HG03432 (cell line): ENCODE data around the gene CHIT1.
A peak's percentile ranks its signal among the peaks of the same experiment; 100 is the strongest.

Experiments
- ATAC-seq: cut with Tn5 transposase; IDR thresholded peaks from one replicate; pipeline ENCODE4 v1.9.1; 2021; ENCODE audit warnings: mild to moderate bottlenecking, moderate library complexity; ENCODE audit not compliant: unreplicated experiment

Gene CHIT1

DNA sequence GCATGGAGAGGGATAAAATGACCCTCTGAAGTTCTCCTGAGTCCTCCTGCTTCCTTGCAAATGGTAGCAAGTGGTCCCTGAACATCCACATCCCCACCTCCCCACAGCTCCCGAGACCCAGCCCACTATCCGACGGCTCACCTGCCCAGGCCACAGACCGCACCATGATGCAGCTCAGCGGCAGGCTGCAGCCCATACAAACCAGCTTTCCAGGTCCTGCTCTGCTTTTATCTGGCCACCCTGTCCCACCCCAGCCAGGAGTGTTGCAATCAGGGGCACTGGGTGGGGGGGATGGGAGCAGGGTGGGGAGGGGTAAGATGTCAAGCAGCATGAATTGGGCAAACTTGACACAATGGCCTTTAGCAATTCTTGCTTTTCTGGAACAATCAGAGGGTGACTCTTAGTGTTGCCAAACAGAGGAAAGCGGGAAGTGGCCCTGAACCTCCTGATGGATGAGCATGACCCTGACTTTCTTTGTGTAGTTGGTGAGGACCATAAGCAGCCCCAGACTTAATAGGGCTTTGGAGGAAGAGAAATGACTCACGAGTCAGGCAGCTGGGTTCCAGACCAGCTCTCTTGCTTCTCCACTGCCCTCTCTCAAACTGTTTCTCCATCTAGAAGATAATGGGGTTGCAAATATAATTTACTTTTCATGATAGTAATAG lies at the start of gene CHIT1:
Gene CHIT1 (minus strand): TSS at position 203 of the 665 bp plus-strand sequence. CDS start 37 bp downstream, at position 166.
- ATAC-seq: no peak

DNA sequence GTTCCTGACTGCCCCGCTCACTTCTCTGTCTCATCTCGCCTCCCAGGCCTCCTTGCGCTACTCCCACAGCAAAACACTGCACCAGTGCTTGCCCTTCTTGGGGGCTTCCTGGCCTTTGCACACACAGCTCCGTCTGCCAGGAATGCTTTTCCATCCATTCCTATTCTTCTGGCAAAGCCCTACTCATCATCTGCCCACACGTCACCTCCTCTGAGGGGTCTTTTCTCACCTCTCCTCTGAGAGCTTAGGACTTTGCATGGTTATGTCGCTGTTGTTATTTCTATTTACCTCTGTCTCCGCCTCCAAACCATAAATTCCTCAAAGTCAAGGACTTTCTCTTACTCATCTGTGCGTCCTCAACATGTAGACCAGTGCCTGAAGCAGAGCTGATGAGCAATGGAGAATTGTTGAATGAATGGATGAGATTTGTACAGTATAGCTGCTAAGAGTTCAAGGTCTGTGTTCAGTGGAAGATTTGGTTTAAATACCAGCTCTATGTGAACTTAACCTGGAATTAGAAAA lies 49.5 kb upstream of the CHIT1 start:
- no peak for ATAC-seq

DNA sequence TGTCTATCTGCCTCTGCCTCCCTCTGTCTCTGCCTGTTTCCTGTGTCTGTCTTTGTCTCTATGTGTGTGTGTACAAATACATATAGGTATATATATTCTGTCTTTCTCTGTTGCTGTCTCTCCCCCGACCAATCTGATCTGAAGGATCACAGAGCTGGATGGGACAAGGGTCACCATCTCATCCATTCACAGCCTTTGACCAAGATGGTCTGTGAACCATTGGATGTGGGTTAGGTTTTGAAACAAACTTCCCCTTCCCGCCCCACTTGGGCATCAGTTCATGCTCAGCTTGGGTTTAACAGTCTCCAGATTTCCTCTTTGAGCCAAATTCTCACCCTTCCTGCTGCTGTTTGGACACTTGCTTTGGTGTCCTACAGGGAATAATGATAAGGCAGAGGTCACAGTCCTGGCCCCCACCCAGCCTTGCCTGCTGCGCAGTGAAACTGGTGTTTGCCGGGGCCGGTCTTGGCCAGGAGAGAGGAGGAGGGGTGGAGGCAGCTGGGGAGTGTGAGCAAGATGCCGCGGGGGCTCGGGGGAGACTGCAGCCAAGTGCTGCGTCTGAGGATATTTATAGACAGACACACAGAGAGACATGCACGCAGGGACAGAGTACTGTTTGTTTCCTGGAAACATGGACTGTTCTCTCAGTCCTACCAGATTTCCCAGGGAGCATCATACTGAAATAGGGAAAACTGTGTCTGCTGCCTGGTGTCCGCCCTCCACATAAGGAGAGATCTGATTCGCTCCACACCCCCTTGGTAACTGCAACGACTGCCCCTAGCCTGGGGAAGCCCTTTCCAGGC lies 48.8 kb upstream of the CHIT1 start:
- ATAC-seq: no peak

DNA sequence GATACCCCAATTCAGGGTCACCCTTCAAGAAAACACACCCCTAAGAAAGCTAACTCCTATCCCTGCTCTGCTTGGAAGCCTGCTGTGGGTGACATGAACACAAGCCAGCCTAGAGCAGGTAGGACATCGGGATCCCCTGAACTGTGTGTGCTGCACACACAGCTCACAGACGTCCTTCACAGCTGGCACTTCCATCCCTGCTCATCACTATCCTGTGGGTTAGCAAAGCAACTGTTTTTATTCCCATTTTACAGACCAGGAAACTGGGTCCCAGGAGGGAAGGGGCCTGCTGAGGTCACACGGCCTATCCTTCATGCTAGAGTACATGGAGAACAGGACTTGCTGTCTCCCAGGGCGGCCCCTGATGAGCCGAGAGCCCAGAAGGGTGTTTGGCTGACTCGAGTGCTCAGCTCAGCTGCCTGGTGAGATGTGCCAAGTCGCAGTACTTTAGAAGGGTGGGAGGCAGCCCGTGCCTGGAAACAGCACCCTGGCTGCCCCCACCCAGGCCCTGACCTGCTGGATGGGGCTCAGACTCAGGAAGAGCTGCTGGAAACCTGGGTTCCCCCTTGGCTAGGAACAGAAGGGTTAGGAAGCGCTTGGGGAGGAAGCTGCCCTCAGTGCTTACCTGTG lies 47.6 kb upstream of the CHIT1 start:
- ATAC-seq: no peak

DNA sequence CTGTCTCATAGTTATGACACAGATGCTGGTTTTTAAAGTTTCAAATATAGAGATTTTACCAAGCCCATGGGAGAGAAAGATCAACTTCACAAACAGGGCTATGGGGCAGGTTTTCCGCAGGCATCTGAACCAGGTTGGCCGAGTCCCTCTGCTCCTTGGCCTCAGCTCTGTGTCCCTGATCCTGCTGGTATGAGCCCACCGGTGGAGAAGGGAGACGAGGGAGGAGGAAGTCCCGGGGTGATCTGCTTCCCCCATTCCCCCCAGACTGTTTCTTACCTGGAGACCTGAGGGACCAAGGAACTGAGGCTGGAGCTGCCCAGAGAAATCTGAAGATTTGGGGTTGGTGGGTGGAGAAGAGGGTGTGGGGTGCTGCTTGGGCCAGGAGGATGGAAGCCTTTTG lies 46.9 kb upstream of the CHIT1 start:
- no peak for ATAC-seq

DNA sequence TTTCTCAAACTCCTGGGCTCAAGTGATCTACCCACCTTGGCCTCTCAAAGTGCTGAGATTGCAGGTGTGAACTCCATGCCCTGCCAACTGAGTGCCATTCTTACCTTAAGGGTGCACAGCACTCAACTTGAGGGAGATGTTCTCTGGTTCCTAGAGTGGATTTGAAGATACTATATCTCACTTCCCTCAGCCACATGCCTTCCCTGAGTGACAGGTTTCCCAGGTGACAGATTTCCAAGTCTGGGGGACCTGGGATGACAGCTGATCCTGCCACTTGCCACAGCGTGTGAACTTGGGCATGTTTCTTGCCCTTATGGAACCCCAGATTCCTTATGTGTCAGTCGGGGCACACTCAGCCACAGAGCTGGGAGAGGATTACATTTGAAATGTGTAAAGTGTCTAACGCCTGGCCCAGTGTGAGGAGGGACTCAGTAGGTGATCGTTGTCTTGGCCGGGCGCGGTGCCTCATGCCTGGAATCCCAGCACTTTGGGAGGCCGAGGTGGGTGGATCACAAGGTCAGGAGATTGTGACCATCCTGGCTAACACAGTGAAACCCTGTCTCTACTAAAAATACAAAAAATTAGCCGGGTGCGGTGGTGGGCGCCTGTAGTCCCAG lies 46.3 kb upstream of the CHIT1 start:
- no peak for ATAC-seq

DNA sequence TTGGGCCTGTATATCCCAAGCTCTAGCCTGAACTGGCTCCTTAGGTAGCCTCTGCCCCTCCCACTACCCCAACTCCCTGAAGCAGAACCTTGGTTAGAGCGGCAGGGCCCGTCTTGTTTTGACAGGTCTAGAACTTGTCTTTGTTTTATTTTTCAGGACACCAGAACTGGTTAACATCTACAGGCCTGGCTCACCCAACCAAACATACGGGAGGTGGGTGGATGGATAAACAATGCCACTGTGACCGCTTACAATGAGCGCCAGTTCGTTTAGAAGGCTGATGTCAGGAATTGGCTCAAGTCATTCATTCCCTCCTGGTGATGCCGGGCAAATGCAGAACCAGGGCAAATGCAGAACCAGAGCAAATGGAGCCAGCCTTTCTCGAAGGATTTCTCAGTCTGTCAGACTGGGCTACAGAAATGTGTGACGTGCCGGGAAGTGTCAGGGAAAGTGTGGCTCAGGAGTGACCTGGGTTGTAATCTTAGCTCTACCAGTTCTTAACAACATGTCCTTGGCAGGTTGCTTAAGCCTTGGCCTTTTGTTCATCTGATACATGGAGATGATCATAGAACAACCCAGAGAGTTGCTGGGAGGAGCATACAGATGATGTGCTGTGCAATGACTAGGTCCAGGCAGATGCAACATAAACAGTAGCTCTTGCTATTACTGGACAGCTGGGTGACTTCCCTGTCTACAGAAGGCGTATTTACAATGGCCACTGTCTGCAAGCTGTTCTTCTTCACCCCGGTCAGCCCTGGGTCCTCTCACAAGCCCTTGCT lies 45.3 kb upstream of the CHIT1 start:
- no peak for ATAC-seq

DNA sequence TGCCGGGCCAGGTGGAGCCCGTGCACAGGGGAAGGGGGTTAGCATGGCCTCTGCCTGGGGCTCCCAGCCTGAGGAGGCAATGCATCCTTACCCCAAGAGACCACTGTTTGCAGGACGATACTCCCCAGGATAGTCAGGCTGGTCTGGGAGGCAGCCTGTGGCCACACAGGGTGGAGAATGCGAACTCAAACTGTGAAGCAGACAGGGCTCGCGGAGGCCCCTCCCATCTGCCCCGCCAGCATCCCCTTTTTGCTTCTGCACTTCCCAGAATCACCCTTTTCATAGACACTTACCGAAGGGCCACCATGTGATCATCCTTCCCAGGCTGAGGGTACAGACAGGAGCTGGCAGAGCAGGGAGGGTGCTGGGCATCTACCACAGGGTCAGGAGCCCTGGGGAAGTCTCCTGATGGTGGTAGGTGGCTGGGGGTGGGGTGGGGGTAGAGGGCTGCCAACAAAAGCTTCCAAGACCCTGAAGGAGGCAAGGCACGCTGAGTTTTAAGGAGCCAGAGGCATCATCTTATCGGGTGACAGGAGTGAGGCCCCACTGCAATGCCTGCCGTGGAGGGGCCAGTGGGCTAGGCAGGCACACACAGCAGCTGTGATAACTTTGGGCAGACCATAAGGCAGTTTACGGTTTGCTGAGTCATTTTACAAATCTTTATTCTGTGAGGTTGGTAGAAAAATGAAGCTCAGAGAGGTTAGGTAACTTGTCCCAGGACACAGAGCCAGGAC lies 44.6 kb upstream of the CHIT1 start:
- peak; percentile 7 for ATAC-seq

DNA sequence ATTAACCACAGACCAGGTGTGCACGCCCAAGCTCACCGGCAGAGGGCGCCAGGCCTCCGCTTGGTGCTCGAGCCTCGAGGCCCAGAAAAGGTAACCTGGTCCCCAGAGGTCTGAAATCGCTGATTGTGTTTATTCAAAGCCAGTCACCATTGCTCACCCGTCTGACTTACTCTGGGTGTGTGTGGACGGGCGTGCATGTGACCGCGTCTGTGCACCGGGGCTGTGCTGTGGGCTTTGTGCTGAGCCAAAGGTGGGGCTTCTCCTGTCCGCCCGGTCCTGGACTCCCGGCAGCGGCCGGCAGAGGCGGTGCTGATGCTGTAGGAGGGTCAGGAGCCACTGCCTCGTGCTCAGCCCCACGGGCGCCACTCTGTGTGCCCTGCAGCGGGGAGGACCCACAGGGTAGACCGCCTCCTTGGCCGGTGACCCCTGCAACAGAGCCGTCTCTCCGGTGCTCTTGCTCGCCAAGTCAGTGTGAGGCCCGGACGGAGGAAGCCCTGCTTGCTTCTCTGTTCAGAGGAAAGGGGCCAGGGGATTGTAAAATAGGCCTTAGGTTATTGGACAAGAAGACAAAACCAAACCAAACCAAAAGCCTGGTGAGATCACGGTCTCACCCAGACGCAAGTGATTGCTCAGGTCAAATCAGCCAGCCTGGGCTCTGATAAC lies 43.9 kb upstream of the CHIT1 start:
- ATAC-seq: peak; percentile 62

DNA sequence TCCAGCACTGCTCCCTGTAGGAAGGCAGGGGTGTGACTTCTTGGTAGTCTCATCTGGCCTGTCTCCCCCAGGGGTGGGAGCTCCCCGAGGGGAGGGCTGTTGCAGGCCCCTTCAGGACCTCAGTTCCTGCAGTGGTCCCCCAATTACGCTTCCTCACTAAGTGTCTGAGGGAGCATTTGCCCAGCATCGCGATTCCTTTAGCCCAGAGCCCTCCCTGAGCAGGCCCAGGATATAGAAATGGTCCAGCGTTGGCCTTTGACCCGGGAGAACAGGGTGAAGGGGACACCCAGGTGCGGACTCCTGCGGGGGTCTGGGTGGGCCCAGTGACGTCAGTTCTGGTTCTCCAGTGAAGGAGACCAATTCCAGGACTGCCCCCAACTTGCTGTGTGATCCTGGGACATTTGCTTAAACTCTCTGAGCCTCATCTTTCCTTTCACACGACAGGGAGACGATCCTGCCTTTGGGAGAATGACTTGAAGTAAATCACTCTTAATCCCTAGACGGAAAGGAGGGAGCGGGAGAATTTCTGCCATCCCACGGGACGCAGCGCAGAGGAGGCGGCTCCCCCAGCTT lies 43.2 kb upstream of the CHIT1 start:
- ATAC-seq: no peak

DNA sequence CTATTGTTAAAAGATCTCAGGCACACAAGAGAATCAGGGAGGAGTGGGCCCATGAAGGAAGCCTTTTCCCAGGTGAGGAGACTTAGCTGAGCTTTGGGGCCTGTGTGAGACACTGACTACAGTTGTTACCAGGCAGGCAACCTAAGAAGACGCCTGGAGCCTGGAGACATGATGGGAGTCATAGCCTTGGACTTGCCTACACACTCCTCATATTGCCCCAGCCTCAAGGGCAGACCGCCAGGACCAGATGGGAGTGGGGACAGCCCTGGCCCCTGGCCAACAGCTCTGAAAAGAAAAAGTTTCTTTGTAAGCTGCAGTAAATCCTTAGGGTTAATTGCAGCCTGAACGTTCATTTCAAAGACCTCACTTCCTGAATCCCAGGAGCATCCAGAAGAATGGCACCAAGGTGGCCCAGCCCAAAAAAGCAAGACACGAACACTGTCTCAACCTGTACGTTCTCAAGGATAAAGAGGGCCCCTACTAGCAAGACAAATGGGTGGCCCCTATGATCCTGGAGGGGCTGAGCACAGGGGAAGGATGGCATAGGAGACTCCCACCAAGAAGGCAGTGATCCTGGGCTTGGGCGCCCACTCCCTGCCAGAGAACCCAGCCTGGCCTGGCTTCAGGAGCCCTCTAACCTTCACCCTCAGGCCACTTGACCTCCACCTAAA lies 42.6 kb upstream of the CHIT1 start:
- ATAC-seq: no peak

DNA sequence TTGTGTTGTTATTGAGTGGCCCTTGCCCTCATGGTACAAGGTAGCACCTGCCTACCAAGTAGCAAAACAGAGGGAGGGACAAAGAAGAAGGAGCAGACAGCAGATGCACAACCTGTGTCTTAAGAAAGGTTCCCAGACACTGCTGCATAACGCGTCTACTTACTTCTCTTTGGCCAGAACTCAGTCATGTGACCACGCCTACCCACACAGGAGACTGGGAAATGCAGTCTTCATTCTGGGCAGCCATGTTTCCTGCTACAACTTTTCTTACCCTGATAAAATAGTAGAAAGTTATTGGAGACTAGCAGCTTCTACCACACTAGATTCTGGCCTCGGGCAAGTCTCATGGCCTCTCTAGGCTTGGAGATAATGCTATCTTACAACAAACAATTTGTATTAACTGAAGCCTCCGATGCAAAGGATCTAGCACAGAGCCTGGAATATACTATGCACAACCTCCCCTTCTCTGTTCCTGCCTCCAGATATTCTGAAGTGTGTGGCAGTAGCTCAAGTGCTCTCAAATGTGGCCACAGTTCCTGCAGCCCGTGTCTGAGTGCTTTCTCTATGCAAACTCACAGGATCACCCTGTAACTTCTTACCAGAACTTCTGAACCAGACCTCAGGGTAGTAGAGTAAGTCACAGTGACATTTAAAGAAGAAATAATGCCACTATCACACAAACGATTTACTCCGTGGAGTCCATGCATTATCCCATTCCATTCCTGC lies 41.7 kb upstream of the CHIT1 start:
- no peak for ATAC-seq

DNA sequence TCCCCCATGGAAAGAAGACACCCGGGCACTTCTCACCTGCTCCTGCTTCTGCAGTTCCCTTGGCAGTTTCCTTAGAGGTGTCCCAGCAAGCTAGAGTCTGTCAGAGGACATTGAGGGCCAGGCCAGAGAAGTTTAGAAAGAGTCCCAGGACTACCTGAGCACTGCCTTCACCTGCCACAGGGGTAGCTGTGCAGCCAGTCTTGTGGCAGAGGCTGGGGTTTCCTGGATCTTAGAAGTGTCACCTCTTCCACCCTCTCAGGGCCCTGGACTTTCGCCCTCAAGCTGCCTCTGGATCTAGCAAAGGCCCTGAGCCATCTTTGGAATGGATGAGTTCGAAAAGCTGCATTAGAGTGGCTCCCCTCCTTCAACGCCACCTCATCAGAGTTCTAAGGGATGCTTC lies 41.0 kb upstream of the CHIT1 start:
- no peak for ATAC-seq

DNA sequence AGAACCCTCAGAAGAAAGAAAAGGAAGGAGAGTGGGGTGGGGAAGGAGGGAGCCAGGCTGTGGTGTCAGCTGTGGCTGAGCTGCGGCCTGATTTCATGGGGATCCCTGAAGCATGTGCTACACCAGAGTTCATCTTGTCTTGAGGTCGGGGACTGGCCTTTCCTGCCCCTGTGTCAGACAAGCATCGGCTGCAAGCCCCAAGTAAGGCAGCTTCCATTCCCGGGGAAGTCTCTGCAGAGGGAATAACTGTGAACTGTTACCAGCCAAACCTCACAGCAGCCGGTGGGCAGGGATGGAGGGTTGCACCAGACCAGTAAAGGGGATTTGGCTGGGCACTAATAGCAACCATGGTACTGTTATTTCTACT lies 40.2 kb upstream of the CHIT1 start:
- no peak for ATAC-seq

DNA sequence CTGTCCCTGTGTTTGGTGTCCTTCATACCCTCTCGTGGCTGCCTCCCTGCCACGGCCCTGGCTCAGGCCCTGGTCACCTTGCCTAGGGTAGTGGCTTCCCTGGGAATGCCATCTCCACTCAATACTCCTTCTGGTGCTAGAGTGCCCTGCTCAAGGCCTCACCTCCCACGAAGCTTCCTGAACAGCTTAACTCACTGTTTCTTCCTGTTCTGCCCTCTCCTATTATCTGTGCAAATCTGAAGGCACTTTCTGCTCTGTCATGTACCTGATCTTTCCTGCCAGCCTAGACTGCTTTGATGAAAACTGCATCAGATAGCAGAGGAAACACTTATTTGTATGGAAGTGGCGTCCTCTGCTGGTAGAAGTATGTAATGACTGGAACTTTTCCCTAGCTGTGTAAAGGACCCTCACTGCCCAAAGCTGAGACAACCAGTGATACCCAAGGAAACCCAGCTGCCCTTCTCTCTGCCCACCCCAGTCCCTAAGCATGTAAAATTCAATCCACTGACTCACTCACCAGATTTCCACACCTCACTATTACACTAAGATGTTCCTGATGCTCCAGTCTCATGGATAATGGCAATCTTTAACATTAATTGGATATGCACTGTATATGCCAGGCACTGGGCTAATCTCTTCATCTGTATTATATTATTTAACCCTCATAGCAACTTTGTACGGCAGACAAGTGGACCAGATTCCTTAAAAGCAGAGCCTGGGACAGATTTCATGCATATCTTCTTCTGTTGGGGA lies 39.6 kb upstream of the CHIT1 start:
- ATAC-seq: no peak

DNA sequence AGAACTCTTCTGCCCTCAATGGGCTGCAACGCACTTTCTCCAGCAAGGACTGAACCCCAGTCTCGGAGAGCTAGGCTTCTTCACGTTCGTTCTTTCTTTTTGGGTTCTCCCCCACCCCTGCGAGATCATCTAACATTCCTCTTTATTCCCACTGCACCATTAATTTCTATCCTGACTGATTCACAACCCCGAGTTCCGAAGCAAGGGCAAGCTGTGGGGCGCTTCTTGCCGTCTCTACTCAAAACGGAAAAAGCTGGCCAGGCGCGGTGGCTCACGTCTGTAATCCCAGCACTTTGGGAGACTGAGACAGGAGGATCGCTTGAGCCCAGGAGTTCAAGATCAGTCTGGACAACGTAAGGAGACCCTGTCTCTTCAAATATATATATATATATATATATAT lies 38.4 kb upstream of the CHIT1 start:
- no peak for ATAC-seq

DNA sequence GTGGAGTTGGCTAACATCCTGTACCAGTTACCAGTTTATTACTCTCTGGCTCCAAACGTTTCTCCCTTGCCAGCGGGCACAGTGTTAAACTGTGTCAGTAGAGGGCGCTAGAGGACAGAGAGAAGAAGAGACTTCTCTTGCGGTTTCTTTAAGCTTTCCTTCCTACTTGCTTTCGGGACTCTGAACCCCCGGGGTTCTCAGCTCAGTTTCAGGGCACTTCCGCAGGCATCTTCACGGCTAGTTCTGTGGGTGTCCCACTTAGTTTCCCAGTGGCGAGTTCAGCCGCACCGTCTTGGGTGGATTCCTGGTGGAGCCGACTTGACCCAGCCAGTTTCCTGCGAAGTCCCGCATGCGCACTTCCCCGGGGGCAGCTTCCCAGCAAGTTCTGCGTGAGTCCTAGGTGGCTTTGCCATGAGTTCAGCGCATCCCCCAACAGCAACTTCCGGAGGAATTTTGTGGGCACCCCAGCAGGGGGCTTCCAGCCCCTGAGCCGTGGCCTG lies 37.9 kb upstream of the CHIT1 start:
- ATAC-seq: peak; percentile 66
